ENCODE measurements around the gene RNF141. TPM values are rescaled to one million over a fixed set of nuclear protein-coding genes. Genes with fewer than 3 reads are reported as not detected.

Gene RNF141
- total and polyA plus RNA-seq, 10 of the 15 experiments (the other 5 are each of a cell fraction or from before 2014, with no cell fraction given) = 7.6 to 36.8 (median 13.6) TPM

DNA sequence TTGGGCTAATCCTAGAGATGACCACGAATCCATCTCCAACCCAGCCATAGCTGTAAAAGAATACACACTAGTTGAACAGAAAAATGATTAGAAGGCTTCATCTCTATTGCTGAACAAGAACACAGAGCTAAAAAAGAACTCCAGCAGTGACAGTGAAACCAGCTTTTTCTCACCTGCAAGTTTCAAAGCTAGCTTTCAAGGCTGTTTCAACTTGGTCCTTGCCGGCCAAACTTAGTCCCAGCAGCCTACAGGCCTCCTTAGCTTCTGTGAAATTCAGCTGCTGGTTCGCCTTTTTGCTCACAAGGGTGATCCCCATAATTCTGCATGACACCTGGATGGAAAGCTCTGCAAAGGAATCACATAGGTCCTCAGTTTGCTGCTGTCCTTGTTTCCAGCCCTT is 23.0 kb upstream of the RNF141 start (continued):
- TF ChIP-seq, protein P1, sequence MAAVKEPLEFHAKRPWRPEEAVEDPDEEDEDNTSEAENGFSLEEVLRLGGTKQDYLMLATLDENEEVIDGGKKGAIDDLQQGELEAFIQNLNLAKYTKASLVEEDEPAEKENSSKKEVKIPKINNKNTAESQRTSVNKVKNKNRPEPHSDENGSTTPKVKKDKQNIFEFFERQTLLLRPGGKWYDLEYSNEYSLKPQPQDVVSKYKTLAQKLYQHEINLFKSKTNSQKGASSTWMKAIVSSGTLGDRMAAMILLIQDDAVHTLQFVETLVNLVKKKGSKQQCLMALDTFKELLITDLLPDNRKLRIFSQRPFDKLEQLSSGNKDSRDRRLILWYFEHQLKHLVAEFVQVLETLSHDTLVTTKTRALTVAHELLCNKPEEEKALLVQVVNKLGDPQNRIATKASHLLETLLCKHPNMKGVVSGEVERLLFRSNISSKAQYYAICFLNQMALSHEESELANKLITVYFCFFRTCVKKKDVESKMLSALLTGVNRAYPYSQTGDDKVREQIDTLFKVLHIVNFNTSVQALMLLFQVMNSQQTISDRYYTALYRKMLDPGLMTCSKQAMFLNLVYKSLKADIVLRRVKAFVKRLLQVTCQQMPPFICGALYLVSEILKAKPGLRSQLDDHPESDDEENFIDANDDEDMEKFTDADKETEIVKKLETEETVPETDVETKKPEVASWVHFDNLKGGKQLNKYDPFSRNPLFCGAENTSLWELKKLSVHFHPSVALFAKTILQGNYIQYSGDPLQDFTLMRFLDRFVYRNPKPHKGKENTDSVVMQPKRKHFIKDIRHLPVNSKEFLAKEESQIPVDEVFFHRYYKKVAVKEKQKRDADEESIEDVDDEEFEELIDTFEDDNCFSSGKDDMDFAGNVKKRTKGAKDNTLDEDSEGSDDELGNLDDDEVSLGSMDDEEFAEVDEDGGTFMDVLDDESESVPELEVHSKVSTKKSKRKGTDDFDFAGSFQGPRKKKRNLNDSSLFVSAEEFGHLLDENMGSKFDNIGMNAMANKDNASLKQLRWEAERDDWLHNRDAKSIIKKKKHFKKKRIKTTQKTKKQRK (IDR thresholded peaks at IDR 0.05; ENCODE audit: low read depth, low read length) = no peak
- TF ChIP-seq, protein P2, sequence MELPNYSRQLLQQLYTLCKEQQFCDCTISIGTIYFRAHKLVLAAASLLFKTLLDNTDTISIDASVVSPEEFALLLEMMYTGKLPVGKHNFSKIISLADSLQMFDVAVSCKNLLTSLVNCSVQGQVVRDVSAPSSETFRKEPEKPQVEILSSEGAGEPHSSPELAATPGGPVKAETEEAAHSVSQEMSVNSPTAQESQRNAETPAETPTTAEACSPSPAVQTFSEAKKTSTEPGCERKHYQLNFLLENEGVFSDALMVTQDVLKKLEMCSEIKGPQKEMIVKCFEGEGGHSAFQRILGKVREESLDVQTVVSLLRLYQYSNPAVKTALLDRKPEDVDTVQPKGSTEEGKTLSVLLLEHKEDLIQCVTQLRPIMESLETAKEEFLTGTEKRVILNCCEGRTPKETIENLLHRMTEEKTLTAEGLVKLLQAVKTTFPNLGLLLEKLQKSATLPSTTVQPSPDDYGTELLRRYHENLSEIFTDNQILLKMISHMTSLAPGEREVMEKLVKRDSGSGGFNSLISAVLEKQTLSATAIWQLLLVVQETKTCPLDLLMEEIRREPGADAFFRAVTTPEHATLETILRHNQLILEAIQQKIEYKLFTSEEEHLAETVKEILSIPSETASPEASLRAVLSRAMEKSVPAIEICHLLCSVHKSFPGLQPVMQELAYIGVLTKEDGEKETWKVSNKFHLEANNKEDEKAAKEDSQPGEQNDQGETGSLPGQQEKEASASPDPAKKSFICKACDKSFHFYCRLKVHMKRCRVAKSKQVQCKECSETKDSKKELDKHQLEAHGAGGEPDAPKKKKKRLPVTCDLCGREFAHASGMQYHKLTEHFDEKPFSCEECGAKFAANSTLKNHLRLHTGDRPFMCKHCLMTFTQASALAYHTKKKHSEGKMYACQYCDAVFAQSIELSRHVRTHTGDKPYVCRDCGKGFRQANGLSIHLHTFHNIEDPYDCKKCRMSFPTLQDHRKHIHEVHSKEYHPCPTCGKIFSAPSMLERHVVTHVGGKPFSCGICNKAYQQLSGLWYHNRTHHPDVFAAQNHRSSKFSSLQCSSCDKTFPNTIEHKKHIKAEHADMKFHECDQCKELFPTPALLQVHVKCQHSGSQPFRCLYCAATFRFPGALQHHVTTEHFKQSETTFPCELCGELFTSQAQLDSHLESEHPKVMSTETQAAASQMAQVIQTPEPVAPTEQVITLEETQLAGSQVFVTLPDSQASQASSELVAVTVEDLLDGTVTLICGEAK (IDR thresholded peaks at IDR 0.05; ENCODE audit: borderline replicate concordance) = no peak
- TF ChIP-seq SUPT20H (IDR thresholded peaks at IDR 0.05; ENCODE audit: borderline replicate concordance, control insufficient read depth, low read depth, low read length) (no peak), KLF5 (IDR thresholded peaks at IDR 0.05; ENCODE audit: partially characterized antibody) (no peak), ESRRA (IDR thresholded peaks at IDR 0.05; ENCODE audit: low read length) (no peak)
- TF ChIP-seq, protein P3, sequence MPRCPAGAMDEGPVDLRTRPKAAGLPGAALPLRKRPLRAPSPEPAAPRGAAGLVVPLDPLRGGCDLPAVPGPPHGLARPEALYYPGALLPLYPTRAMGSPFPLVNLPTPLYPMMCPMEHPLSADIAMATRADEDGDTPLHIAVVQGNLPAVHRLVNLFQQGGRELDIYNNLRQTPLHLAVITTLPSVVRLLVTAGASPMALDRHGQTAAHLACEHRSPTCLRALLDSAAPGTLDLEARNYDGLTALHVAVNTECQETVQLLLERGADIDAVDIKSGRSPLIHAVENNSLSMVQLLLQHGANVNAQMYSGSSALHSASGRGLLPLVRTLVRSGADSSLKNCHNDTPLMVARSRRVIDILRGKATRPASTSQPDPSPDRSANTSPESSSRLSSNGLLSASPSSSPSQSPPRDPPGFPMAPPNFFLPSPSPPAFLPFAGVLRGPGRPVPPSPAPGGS (IDR thresholded peaks at IDR 0.05; ENCODE audit: borderline replicate concordance, insufficient read depth, low read depth, low read length, poor library complexity, severe bottlenecking) = no peak

All from GM12878 (cell line).